IMR-90 (cell line): ENCODE data around the gene TMEM219. TPM values are rescaled to one million over a fixed set of nuclear protein-coding genes. Genes with fewer than 3 reads are reported as not detected.

Experiments
- ATAC-seq: fragments of 200-7000 bp; cut with Tn5 transposase; 2 replicates; pipeline ENCODE4 v1.9.1; 2020; ENCODE audit warnings: low read depth, mild to moderate bottlenecking, moderate library complexity
- BruUV-seq: library from RNA; stranded (reverse); fragments of 400-500 nt; replicated peaks from 2 replicates; lab custom pipeline; 2021; lab: Mats Ljungman, UMichigan
- CTCF ChIA-PET: fragments of 300-600 bp; formaldehyde crosslinking; extraction: SDS; loops from one replicate; lab custom pipeline; 2021; ENCODE audit warnings: antibody characterized with exemption; lab: Yijun Ruan, JAX
- POLR2A ChIA-PET: fragments of 300-600 bp; sonication (Branson Sonifier 250); formaldehyde crosslinking; loops from one replicate; lab custom pipeline; 2022; ENCODE audit warnings: antibody characterized with exemption; ENCODE audit not compliant: unreplicated experiment; lab: Charles Lee
- DNase-seq: peaks from one replicate; pipeline ENCODE4 v3.0.0; 2013
- H2AFZ ChIP-seq: replicated peaks from 2 replicates; pipeline ENCODE3; 2013; ENCODE audit warnings: low read length, mild to moderate bottlenecking; ENCODE audit not compliant: poor library complexity
- H2AK5ac ChIP-seq: 2 replicates; pipeline ENCODE4 v1.6.1; 2013; ENCODE audit warnings: low read depth, low read length, inconsistent platforms
- H2AK9ac ChIP-seq: replicated peaks from 2 replicates; pipeline ENCODE3; 2013; ENCODE audit warnings: mild to moderate bottlenecking, low read depth, low read length, moderate library complexity; ENCODE audit not compliant: poor library complexity
- H2BK120ac ChIP-seq: 2 replicates; pipeline ENCODE4 v1.6.1; 2013; ENCODE audit warnings: low read depth, low read length, inconsistent platforms
- H2BK15ac ChIP-seq: 3 replicates; pipeline ENCODE4 v1.6.1; 2013; ENCODE audit warnings: low read depth, low read length, inconsistent platforms
- H2BK20ac ChIP-seq: 2 replicates; pipeline ENCODE4 v1.6.1; 2013; ENCODE audit warnings: low read depth, mild to moderate bottlenecking, inconsistent platforms, low read length, moderate library complexity
- H2BK5ac ChIP-seq: 2 replicates; pipeline ENCODE4 v1.6.1; 2013; ENCODE audit warnings: mild to moderate bottlenecking, low read depth, low read length, inconsistent platforms; ENCODE audit not compliant: poor library complexity, severe bottlenecking
- H3K14ac ChIP-seq: replicated peaks from 2 replicates; pipeline ENCODE4 v1.6.1; 2013; ENCODE audit warnings: low read depth, low read length, inconsistent platforms
- H3K18ac ChIP-seq: 2 replicates; pipeline ENCODE4 v1.6.1; 2013; ENCODE audit warnings: low read depth, low read length, control low read depth
- H3K23ac ChIP-seq: 2 replicates; pipeline ENCODE4 v1.6.1; 2013; ENCODE audit warnings: low read depth, low read length, inconsistent platforms
- H3K27ac ChIP-seq: 2 replicates; pipeline ENCODE4 v1.5.1; 2013; ENCODE audit warnings: mild to moderate bottlenecking, control low read depth, low read length; ENCODE audit not compliant: insufficient read depth
- H3K27me3 ChIP-seq: 2 replicates; pipeline ENCODE4 v1.6.1; 2013; ENCODE audit warnings: low read length; ENCODE audit not compliant: control insufficient read depth, insufficient read depth
- H3K36me3 ChIP-seq: 2 replicates; pipeline ENCODE4 v1.6.1; 2013; ENCODE audit warnings: low read length, mixed read lengths; ENCODE audit not compliant: control insufficient read depth, insufficient read depth
- H3K4ac ChIP-seq: 2 replicates; pipeline ENCODE4 v1.6.1; 2013; ENCODE audit warnings: low read depth, low read length, inconsistent platforms
- H3K4me1 ChIP-seq: 2 replicates; pipeline ENCODE4 v1.6.1; 2013; ENCODE audit warnings: low read length, mixed read lengths; ENCODE audit not compliant: control insufficient read depth, insufficient read depth
- H3K4me2 ChIP-seq: 2 replicates; pipeline ENCODE4 v1.6.1; 2013; ENCODE audit warnings: low read depth, mild to moderate bottlenecking, control low read depth, low read length, moderate library complexity
- H3K4me3 ChIP-seq: 2 replicates; pipeline ENCODE4 v1.5.1; 2013; ENCODE audit warnings: low read depth, mild to moderate bottlenecking, control low read depth, low read length, moderate library complexity; ENCODE audit not compliant: insufficient read depth
- H3K56ac ChIP-seq: 2 replicates; pipeline ENCODE4 v1.6.1; 2013; ENCODE audit warnings: low read length, inconsistent platforms; ENCODE audit not compliant: insufficient read depth; ENCODE audit errors: extremely low read depth
- H3K79me1 ChIP-seq, 2 experiments: 2 replicates each; pipeline ENCODE4 v1.6.1; 2013; ENCODE audit warnings: low read length in 2 of 2, inconsistent platforms in 1 of 2, low read depth in 1 of 2
- H3K9ac ChIP-seq: 2 replicates; pipeline ENCODE4 v1.6.1; 2013; ENCODE audit warnings: low read depth, low read length, control low read depth
- H3K9me1 ChIP-seq: 2 replicates; pipeline ENCODE4 v1.6.1; 2013; ENCODE audit warnings: low read length, inconsistent platforms; ENCODE audit not compliant: insufficient read depth
- H3K9me3 ChIP-seq: 2 replicates; pipeline ENCODE4 v1.6.1; 2013; ENCODE audit warnings: low read length; ENCODE audit not compliant: control insufficient read depth, insufficient read depth
- H4K20me1 ChIP-seq: 2 replicates; pipeline ENCODE4 v1.6.1; 2013; ENCODE audit warnings: low read length, inconsistent platforms; ENCODE audit not compliant: insufficient read depth
- H4K5ac ChIP-seq: 2 replicates; pipeline ENCODE4 v1.6.1; 2013; ENCODE audit warnings: mild to moderate bottlenecking, low read depth, low read length, control low read depth
- H4K8ac ChIP-seq, 2 experiments: 2 replicates each; pipeline ENCODE4 v1.6.1; 2013; ENCODE audit warnings: low read depth in 2 of 2, low read length in 2 of 2, control low read depth in 1 of 2, inconsistent platforms in 1 of 2
- H4K91ac ChIP-seq: 2 replicates; pipeline ENCODE4 v1.6.1; 2013; ENCODE audit warnings: low read depth, low read length, inconsistent platforms; ENCODE audit not compliant: insufficient read depth
- CEBPB ChIP-seq: IDR thresholded peaks from 2 replicates; pipeline ENCODE4 v1.6.1; 2012; ENCODE audit warnings: low read depth, low read length, improper control_type of control experiment
- CHD1 ChIP-seq: IDR thresholded peaks from 2 replicates; pipeline ENCODE4 v1.6.1; 2012; ENCODE audit warnings: low read depth, low read length, improper control_type of control experiment
- ELK1 ChIP-seq: fragments of 150-350 bp; IDR thresholded peaks from 2 replicates; pipeline ENCODE4 v1.6.1; 2016; ENCODE audit warnings: low read depth, mild to moderate bottlenecking, low read length, moderate library complexity, borderline replicate concordance
- MAFK ChIP-seq: IDR thresholded peaks from 2 replicates; pipeline ENCODE4 v1.6.1; 2012; ENCODE audit warnings: low read depth, low read length, improper control_type of control experiment
- MAZ ChIP-seq: IDR thresholded peaks from 2 replicates; pipeline ENCODE4 v1.6.1; 2012; ENCODE audit warnings: low read depth, mild to moderate bottlenecking, low read length, improper control_type of control experiment, moderate library complexity, borderline replicate concordance
- MXI1 ChIP-seq: IDR thresholded peaks from 2 replicates; pipeline ENCODE4 v1.6.1; 2012; ENCODE audit warnings: low read depth, mild to moderate bottlenecking, low read length, moderate library complexity, borderline replicate concordance
- NFE2L2 ChIP-seq: fragments of 150-350 bp; IDR thresholded peaks from 2 replicates; pipeline ENCODE4 v1.6.1; 2016; ENCODE audit warnings: low read depth, mild to moderate bottlenecking, low read length
- RAD21 ChIP-seq: IDR thresholded peaks from 2 replicates; pipeline ENCODE4 v1.6.1; 2012; ENCODE audit warnings: low read length, improper control_type of control experiment
- RCOR1 ChIP-seq: IDR thresholded peaks from 2 replicates; pipeline ENCODE4 v1.6.1; 2012; ENCODE audit warnings: mild to moderate bottlenecking, low read length, improper control_type of control experiment; ENCODE audit not compliant: insufficient replicate concordance
- RFX5 ChIP-seq: IDR thresholded peaks from 2 replicates; pipeline ENCODE4 v1.8.0; 2012; ENCODE audit warnings: low read depth, mild to moderate bottlenecking, low read length, moderate library complexity
- WGBS, 2 experiments: methylation state at CpG; one replicate each; pipeline versions ENCODE4 v1.1.5 to v1.1.7; 2013; ENCODE audit warnings: missing lambda C conversion rate in 2 of 2; ENCODE audit not compliant: insufficient read length in 1 of 2; ENCODE audit errors: extremely low coverage in 2 of 2; 5-methylcytosine and 5-hydroxymethylcytosine counted together
- dilution Hi-C: fragments of 300-500 bp; cut with HindIII; formaldehyde crosslinking; loops from one replicate; pipeline ENCODE4 v1.14.3; 2018; ENCODE audit warnings: low sequenced_read_pairs; ENCODE audit not compliant: unreplicated experiment
- in situ Hi-C: fragments of 300-500 bp; cut with MboI; formaldehyde crosslinking; loops from 3 replicates; pipeline ENCODE4 v1.14.3; 2019; ENCODE audit warnings: low sequenced_read_pairs, inconsistent platforms, mixed read lengths
- intact Hi-C: fragments of 100-400 bp; cut with micrococcal nuclease; formaldehyde crosslinking; loops from 2 replicates; pipeline ENCODE4 v1.10.0; 2022
- polyA plus RNA-seq, 3 experiments: library from polyadenylated mRNA; depleted of rRNA; stranded (reverse); fragments of >200 nt; gene quantifications; 2 replicates each; pipeline ENCODE4 v1.2.3, GENCODE V29; 2012; ENCODE audit warnings: low replicate concordance in 1 of 3
- total RNA-seq: library from RNA; depleted of rRNA; stranded (reverse); fragments of >200 nt; gene quantifications from 2 replicates; pipeline ENCODE4 v1.2.3, GENCODE V29; 2012
- TF ChIP-seq, protein P1 (sequence below): fragments of 150-350 bp; IDR thresholded peaks from 2 replicates; pipeline ENCODE4 v1.6.1; 2017; ENCODE audit warnings: mild to moderate bottlenecking, antibody characterized with exemption, low read length, low read depth
- TF ChIP-seq, protein P2 (sequence below): conservative IDR thresholded peaks from 2 replicates; pipeline ENCODE4 v1.5.1; 2012; ENCODE audit warnings: mild to moderate bottlenecking, low read depth, low read length, improper control_type of control experiment

The TMEM219 gene
- total and polyA plus RNA-seq, 2 of the 4 experiments (the other 2 are of a cell fraction): 47.0 to 95.3 TPM

- Histone ChIP-seq H3K4ac (peak overlapping the region; percentile 97), H3K18ac (no peak overlapping the region), H3K79me1 (peaks cover 6 to 58% of the 10 kb centered on the region in 2 experiments), H3K56ac (peak overlapping the region; percentile 81), H3K36me3 (peaks cover 26% of the 10 kb centered on the region), H4K91ac (peak overlapping the region; percentile 17; the same call in 1 of the 2 replicates), H3K9me3 (no peaks in the 10 kb centered on the region), H3K9me1 (peaks cover 28% of the 10 kb centered on the region), H3K23ac (peak overlapping the region; percentile 99), H2AK9ac (peak overlapping the region; percentile 99), H2BK20ac (no peak overlapping the region), H4K5ac (no peak overlapping the region), H2BK15ac (no peak overlapping the region), H2BK5ac (peak overlapping the region; percentile 79), H3K9ac (peak overlapping the region; percentile 94), H2AFZ (peak overlapping the region; percentile 97), H4K8ac (peak overlapping the region; percentile 68 to 98; a peak in 3 of 4 replicates), H3K27me3 (no peaks in the 10 kb centered on the region), H3K27ac (peak overlapping the region; percentile 92), H4K20me1 (peaks cover 44% of the 10 kb centered on the region), H3K4me3 (peak overlapping the region; percentile 69), H2BK120ac (no peak overlapping the region), H3K4me2 (peak overlapping the region; percentile 91), H2AK5ac (peak overlapping the region; percentile 57), H3K14ac (peak overlapping the region; percentile 99), H3K4me1 (peaks cover 13% of the 10 kb centered on the region; the same call in 1 of the 2 replicates)
- BruUV-seq: no TSS peak
- in situ Hi-C loops (no loop called here), dilution Hi-C loops (no loop called here), intact Hi-C loops (loop anchor here (5.0 kb wide), 1 partner anchor 47 kb away; the partner anchor contains the start of gene KCTD13)
- WGBS, 2 experiments: 0% methylated on average over 5 of the region's 31 CpGs; no CpG with 5 or more reads in 1 of the 2 experiments
- POLR2A ChIA-PET: no interaction called here
- TF ChIP-seq CHD1 (no peak), MXI1 (no peak), RAD21 (no peak), RFX5 (no peak), RCOR1 (no peak), MAFK (no peak), CEBPB (no peak), MAZ (no peak), NFE2L2 (no peak), ELK1 (no peak)
- TF ChIP-seq, protein P1, sequence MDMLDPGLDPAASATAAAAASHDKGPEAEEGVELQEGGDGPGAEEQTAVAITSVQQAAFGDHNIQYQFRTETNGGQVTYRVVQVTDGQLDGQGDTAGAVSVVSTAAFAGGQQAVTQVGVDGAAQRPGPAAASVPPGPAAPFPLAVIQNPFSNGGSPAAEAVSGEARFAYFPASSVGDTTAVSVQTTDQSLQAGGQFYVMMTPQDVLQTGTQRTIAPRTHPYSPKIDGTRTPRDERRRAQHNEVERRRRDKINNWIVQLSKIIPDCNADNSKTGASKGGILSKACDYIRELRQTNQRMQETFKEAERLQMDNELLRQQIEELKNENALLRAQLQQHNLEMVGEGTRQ: no peak
- TF ChIP-seq, protein P2, sequence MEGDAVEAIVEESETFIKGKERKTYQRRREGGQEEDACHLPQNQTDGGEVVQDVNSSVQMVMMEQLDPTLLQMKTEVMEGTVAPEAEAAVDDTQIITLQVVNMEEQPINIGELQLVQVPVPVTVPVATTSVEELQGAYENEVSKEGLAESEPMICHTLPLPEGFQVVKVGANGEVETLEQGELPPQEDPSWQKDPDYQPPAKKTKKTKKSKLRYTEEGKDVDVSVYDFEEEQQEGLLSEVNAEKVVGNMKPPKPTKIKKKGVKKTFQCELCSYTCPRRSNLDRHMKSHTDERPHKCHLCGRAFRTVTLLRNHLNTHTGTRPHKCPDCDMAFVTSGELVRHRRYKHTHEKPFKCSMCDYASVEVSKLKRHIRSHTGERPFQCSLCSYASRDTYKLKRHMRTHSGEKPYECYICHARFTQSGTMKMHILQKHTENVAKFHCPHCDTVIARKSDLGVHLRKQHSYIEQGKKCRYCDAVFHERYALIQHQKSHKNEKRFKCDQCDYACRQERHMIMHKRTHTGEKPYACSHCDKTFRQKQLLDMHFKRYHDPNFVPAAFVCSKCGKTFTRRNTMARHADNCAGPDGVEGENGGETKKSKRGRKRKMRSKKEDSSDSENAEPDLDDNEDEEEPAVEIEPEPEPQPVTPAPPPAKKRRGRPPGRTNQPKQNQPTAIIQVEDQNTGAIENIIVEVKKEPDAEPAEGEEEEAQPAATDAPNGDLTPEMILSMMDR: no peak
- DNase-seq (peak; percentile 12), ATAC-seq (no peak)
- CTCF ChIA-PET: interaction anchor here (0.6 to 1.3 kb wide), 2 partner anchors 13 to 190 kb away, joined by 3 read pairs; partner anchors contain the start of gene TMEM219
Observed at GRCh38 chr16:29974291-29975133, 12.6 kb downstream of the TMEM219 start.
